GM19468 (cell line): ENCODE results near the gene PHKG2.

Source experiments
- ATAC-seq: cut with Tn5 transposase; IDR thresholded peaks from one replicate; pipeline ENCODE4 v1.9.1; 2021; ENCODE audit warnings: mild to moderate bottlenecking, moderate library complexity, moderate number of reproducible peaks; ENCODE audit not compliant: unreplicated experiment; ENCODE audit errors: extremely low read depth

The PHKG2 gene

DNA sequence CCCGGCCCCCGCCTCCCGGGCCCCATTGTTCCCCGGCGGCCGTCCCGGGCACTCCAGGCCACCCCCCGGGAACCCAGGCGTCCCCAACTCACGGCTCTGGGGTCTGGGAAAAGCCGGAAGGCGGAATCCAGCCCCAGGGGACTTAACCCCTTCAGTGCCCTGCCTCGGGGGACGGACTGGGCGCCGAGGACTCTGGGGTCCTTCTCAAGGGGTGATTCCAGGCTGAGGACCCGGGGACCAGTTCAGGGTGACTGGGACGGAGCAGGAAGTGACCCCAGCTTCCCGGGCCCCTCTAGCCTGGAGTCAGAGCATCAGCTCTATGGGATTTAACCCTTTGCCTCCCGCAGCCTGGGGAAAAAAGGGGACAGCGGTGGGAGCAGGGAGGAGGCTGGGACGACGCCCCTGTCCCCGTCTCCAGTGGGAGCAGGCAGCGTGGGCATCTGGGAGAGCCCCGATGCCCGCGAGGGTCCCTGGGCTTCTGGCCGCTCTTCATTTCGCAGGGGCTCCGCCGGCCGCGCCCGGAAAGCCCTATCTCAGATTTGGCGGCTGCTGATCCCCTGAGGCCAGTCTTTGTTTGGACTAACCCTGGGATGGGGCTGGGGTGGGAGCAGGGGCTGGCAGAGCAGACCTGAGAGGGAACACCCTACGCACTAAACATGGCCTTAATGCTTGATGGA, 38.8 kb downstream of the PHKG2 start, which contains the start of gene ZNF629:
Gene ZNF629 (minus strand): TSS at position 270 of the 677 bp plus-strand sequence. CDS start 2,723 bp downstream, outside the sequence.
- ATAC-seq, result no peak

DNA sequence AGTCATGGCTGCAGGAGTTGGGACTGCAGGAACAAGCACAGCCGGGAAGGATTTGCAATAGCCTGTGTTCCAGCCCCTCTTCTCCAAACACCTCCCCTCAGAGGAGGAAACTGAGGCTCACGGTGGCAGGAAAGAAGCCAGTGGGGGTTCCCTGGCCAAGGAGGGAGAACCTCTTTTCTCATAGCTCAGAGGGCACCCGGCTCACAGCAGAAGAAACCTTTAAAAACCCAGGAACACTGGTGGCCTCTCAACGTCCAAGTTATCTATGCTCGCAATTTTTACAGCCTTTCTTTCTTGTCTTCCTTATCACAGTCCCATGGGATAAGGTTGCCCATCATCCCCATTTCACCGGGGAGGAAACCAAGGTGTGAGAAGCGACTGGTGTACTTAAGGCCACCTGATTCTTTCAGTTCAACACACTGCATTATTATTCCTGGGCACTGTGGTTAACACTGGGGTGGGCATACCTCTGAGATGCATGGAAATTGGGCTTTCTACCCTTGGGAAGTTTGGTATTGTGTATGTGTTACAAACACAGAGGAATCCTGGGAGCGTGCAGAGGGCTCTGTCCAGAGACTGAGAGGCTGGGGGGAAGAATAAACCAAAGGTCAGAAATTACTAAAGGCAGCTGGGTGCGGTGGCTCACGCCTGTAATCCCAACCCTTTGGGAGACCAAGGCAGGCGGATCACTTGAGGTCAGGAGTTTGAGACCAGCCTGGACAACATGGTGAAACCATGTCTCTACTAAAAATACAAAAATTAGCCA, 39.6 kb downstream of the PHKG2 start:
- no peak for ATAC-seq

- no peak for ATAC-seq
Measured at GRCh38 chr16:30793508-30794069, 45.4 kb downstream of the PHKG2 start.

DNA sequence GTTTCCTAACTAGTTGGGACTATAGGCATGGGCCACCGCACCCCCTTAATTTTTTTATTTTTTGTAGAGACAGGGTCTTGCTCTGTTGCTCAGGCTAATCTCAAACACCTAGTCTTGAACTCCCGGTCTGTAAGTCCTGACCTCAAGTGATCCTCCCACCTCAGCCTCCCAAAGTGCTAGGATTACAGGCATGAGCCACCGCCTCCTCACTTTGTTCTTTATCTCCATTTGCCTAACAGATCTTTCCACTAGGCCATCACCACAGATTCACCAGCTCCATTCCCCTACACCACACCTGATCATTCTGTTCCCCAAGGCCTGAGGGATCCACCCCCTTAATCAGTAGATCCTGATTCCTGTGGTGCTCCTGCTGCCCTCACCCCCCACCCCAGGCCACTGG, 46.4 kb downstream of the PHKG2 start:
- ATAC-seq, result no peak

DNA sequence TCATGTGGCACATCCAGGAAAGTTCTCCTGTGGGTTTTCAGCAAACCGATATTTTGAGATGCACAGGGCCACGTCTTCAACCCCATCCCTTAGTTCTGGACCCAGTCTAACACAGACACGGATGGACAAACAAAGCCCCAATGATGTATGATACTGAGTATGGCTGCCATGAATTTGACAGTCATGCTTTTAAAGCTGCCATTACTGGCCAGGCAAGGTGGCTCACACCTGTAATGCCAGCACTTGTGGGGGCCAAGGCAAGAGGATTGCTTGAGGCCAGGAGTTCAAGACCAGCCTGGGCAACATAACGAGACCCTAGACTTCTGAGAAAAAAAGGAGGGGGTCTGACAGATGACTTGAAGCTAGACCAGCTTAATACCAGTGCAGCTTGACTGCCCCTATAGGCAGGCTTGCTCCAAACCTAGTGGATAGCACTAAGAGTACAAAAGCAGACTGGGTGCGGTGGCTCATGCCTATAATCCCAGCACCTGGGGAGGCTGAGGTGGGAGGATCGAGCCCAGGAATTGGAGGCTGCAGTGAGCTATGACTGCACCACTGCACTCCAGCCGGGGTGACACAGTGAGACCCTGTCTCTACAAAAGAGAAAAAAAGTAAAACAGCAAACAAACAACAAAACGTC, 49.6 kb downstream of the PHKG2 start:
- ATAC-seq, result no peak
